Lower leg skin (tissue), 4 donors: Measurements from ENCODE around the gene ASB6. TPM values are rescaled to one million over a fixed set of nuclear protein-coding genes. Genes with fewer than 3 reads are reported as not detected.

Experiments
- DNase-seq, 2 donors: peaks; one replicate each; pipeline ENCODE4 v3.0.0-alpha.2; 2019; ENCODE audit warnings: low spot score in 2 of 2
- H3K4me3 ChIP-seq: fragments of 200-600 bp; sonication (generic); 2 replicates; pipeline ENCODE4 v1.5.1; 2017; ENCODE audit warnings: mild to moderate bottlenecking, low read depth; ENCODE audit not compliant: poor library complexity, severe bottlenecking
- POLR2A ChIP-seq, 2 donors: fragments of 450-650 bp; IDR thresholded peaks; one replicate each; pipeline ENCODE4 v1.6.1; 2016 to 2017; ENCODE audit warnings: antibody characterized with exemption in 2 of 2, mild to moderate bottlenecking in 1 of 2, moderate library complexity in 1 of 2
- WGBS, 2 donors: methylation state at CpG; one replicate each; pipeline ENCODE4 v1.1.5; 2018; 5-methylcytosine and 5-hydroxymethylcytosine counted together
- intact Hi-C: fragments of 100-400 bp; cut with DNase I; formaldehyde crosslinking; loops from one replicate; pipeline ENCODE4 v1.15.0; 2023; ENCODE audit warnings: low total_unique reads
- total RNA-seq, 4 donors: library from RNA; depleted of rRNA; stranded (reverse); fragments of >200 nt; gene quantifications; one replicate each; pipeline ENCODE4 v1.1.0, GENCODE V29; 2016
- TF ChIP-seq, protein P1 (sequence below), 3 donors: fragments of 450-650 bp; IDR thresholded peaks; one replicate each; pipeline ENCODE4 v1.5.1; 2016; ENCODE audit warnings: antibody characterized with exemption in 3 of 3, mild to moderate bottlenecking in 3 of 3, moderate library complexity in 2 of 3

Gene ASB6
- total RNA-seq, 4 donors from 2014 or later, result 33.0 to 46.9 (median 40.1) TPM

DNA sequence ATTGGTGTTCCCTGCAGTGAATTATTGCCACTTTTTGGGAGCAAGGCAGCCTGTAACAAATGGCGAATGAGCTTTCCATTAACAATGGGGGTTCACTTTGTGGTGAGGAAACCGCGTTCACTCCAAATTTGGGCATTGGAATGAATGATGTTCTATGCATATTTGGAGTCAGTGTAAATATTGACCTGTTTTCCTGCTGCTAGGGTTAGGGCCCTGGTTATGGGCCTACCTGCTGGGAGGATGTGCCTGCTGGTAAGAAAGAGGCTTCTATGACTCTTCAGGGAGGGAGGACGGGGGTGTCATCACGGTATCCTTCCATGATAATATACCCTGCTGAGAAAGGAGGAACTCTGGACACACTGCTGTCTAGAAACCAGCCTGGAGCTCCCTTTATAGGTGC is 50.0 kb downstream of the ASB6 start:
- TF ChIP-seq POLR2A (IDR thresholded peaks at IDR 0.05), result no peak
- TF ChIP-seq, protein P1, sequence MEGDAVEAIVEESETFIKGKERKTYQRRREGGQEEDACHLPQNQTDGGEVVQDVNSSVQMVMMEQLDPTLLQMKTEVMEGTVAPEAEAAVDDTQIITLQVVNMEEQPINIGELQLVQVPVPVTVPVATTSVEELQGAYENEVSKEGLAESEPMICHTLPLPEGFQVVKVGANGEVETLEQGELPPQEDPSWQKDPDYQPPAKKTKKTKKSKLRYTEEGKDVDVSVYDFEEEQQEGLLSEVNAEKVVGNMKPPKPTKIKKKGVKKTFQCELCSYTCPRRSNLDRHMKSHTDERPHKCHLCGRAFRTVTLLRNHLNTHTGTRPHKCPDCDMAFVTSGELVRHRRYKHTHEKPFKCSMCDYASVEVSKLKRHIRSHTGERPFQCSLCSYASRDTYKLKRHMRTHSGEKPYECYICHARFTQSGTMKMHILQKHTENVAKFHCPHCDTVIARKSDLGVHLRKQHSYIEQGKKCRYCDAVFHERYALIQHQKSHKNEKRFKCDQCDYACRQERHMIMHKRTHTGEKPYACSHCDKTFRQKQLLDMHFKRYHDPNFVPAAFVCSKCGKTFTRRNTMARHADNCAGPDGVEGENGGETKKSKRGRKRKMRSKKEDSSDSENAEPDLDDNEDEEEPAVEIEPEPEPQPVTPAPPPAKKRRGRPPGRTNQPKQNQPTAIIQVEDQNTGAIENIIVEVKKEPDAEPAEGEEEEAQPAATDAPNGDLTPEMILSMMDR (IDR thresholded peaks at IDR 0.05), result no peak
- intact Hi-C loops, result no loop called here
- WGBS, 2 donors, result 90 to 96% methylated on average over 5 of the region's 5 CpGs
- no peak overlapping the region for H3K4me3 ChIP-seq
- DNase-seq, result no peak

GRCh38 chr9:129590466-129590865 is 51.5 kb downstream of the ASB6 start:
- 89 to 90% methylated on average over 6 of the region's 6 CpGs for WGBS, 2 donors
- H3K4me3 ChIP-seq, result no peak overlapping the region
- DNase-seq, result no peak
- no peak for TF ChIP-seq POLR2A (IDR thresholded peaks at IDR 0.05)
- TF ChIP-seq, protein P1 (IDR thresholded peaks at IDR 0.05), result no peak
- intact Hi-C loops, result no loop called here

DNA sequence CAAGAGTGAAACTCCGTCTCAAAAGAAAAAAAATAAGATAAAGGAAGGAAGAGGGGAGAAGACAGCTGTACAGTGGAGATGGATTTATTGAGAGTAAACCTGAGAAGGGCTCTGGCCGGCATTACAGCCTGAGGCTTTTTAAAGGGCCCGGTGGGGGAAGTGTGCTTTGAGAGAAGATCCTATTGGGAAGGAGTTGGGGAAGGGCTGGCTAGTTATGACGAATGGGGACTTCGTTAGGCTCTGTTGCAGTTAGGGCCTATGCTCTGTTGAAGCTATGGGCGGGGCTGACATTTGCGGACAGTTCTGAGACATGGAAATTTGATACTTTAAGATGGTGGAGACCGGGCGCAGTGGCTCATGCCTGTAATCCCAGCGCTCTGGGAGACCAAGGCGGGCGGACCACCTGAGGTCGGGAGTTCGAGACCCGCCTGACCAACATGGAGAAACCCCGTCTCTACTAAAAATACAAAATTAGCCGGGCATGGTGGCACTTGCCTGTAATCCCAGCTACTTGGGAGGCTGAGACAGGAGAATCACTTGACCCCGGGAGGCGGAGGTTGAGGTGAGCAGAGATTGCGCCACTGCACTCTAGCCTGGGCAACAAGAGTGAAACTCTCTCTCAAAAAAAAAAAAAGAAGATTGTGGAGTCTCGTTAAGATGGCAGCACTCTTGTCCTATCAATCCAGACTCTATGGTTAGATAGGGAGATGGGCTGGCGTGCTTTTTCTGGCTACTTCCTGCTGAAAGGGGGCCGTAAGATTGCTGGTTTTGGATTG is 54.3 kb downstream of the ASB6 start:
- H3K4me3 ChIP-seq, result no peak overlapping the region
- no peak for DNase-seq
- no peak for TF ChIP-seq POLR2A (IDR thresholded peaks at IDR 0.05)
- TF ChIP-seq, protein P1 (IDR thresholded peaks at IDR 0.05), result no peak
- intact Hi-C loops, result loop anchor here (10.0 kb wide), 1 partner anchor 73 kb away; no protein-coding TSS in a partner anchor
- WGBS, 2 donors, result 85 to 88% methylated on average over 23 of the region's 23 CpGs

DNA sequence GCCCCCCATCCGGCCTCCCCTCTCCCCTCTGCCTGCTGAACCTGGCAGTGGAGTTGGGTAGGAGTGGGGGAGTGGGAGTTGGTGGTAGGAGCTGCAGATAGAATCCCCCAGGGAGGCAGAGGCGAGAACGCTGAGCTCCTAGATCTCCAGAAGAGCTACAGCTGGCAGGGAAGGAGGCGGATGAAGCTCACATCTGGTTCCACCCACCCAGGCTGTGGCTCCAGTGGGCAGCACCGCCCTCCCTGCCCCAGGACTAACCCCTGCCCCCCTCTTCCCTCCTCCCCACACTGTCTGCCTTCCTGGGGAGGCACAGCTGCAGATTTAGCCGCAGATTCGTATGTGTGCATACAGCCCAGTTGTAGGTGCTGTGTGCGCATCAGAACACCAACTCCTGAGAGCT is 55.3 kb downstream of the ASB6 start:
- intact Hi-C loops, result loop anchor here (10.0 kb wide), 1 partner anchor 72 kb away; no protein-coding TSS in a partner anchor
- H3K4me3 ChIP-seq, result no peak overlapping the region
- no peak for DNase-seq
- TF ChIP-seq, protein P1 (IDR thresholded peaks at IDR 0.05), result no peak
- TF ChIP-seq POLR2A (IDR thresholded peaks at IDR 0.05), result no peak
- 60 to 64% methylated on average over 8 of the region's 8 CpGs for WGBS, 2 donors

GRCh38 chr9:129586245-129586644 is 55.7 kb downstream of the ASB6 start:
- WGBS, 2 donors, result 93 to 96% methylated on average over 1 of the region's 1 CpG
- TF ChIP-seq, protein P1 (IDR thresholded peaks at IDR 0.05), result no peak
- TF ChIP-seq POLR2A (IDR thresholded peaks at IDR 0.05), result no peak
- no peak overlapping the region for H3K4me3 ChIP-seq
- DNase-seq, result no peak
- intact Hi-C loops, result loop anchor here (10.0 kb wide), 1 partner anchor 71 kb away; no protein-coding TSS in a partner anchor
